Thyroid gland (tissue), 4 donors: ENCODE results near the gene PAX3. TPM values are rescaled to one million over a fixed set of nuclear protein-coding genes. Genes with fewer than 3 reads are reported as not detected.

Source experiments
- DNase-seq, 2 donors: peaks; one replicate each; pipeline ENCODE4 v3.0.0-alpha.2; 2019
- H3K27ac ChIP-seq, 3 donors: fragments of 200-600 bp; sonication (generic); 1 replicate in 2 of 3; 2 replicates in 1 of 3; pipeline ENCODE4 v1.5.1; 2016 to 2019; ENCODE audit warnings: mild to moderate bottlenecking in 1 of 3, moderate library complexity in 1 of 3
- H3K27me3 ChIP-seq: fragments of 200-600 bp; sonication (generic); one replicate; pipeline ENCODE4 v1.5.1; 2019
- H3K36me3 ChIP-seq, 2 donors: fragments of 200-600 bp; sonication (generic); one replicate each; pipeline ENCODE4 v1.5.1; 2016 to 2019
- H3K4me1 ChIP-seq, 2 donors: fragments of 200-600 bp; sonication (generic); one replicate each; pipeline ENCODE4 v1.5.1; 2017 to 2019
- H3K4me3 ChIP-seq, 3 donors: fragments of 200-600 bp; sonication (generic); replicated peaks in 1 of 3; 1 replicate in 2 of 3; 2 replicates in 1 of 3; pipeline ENCODE4 v1.5.1; 2016; ENCODE audit warnings: mild to moderate bottlenecking in 1 of 3
- H3K9me3 ChIP-seq: fragments of 200-600 bp; sonication (generic); one replicate; pipeline ENCODE4 v1.5.1; 2017
- CTCF ChIP-seq, 6 experiments: fragments of 200-600 bp in 3 of 6; fragments of 450-650 bp in 3 of 6; sonication (generic) in 3 of 6; IDR thresholded peaks; one replicate each; pipeline ENCODE4 v1.5.1; 2016 to 2019; ENCODE audit warnings: antibody characterized with exemption in 6 of 6, mild to moderate bottlenecking in 2 of 6, inconsistent platforms in 1 of 6, moderate library complexity in 1 of 6
- POLR2A ChIP-seq, 2 donors: fragments of 450-650 bp; IDR thresholded peaks; one replicate each; pipeline ENCODE4 v1.6.1; 2017; ENCODE audit warnings: antibody characterized with exemption in 2 of 2, mild to moderate bottlenecking in 2 of 2, moderate library complexity in 1 of 2
- WGBS, 2 donors: methylation state at CpG; one replicate each; pipeline ENCODE4 v1.1.5; 2017; 5-methylcytosine and 5-hydroxymethylcytosine counted together
- intact Hi-C: fragments of 100-400 bp; cut with DNase I; formaldehyde crosslinking; loops from one replicate; pipeline ENCODE4 v1.15.1; 2023
- total RNA-seq, 4 donors: library from RNA; depleted of rRNA; stranded (reverse); fragments of >200 nt; gene quantifications; one replicate each; pipeline ENCODE4 v1.2.3, GENCODE V29; 2016

PAX3 gene
- total RNA-seq, 4 donors from 2014 or later, result not detected

GRCh38 chr2:222296911-222297599, 1.7 kb downstream of the PAX3 start:
- TF ChIP-seq POLR2A (IDR thresholded peaks at IDR 0.05), result no peak
- DNase-seq, result no peak

GRCh38 chr2:222296311-222296741, 2.5 kb downstream of the PAX3 start:
- no peak overlapping the region for H3K4me3 ChIP-seq
- peaks cover 6 to 24% of the 10 kb centered on the region in 2 donors for H3K4me1 ChIP-seq
- no peaks in the 10 kb centered on the region for H3K36me3 ChIP-seq
- no peak for DNase-seq
- peaks cover 74% of the 10 kb centered on the region for H3K27me3 ChIP-seq
- WGBS, 2 donors, result 12 to 15% methylated on average over 6 of the region's 6 CpGs
- TF ChIP-seq CTCF (IDR thresholded peaks at IDR 0.05), result no peak
- no peak for TF ChIP-seq POLR2A (IDR thresholded peaks at IDR 0.05)
- no peak overlapping the region for H3K27ac ChIP-seq
- H3K9me3 ChIP-seq, result no peaks in the 10 kb centered on the region
- intact Hi-C loops, result no loop called here

More at GRCh38 chr2:222296911-222297599, 1.7 kb downstream of the PAX3 start:
- peaks cover 80% of the 10 kb centered on the region for H3K27me3 ChIP-seq
- no peaks in the 10 kb centered on the region for H3K9me3 ChIP-seq
- no peak overlapping the region for H3K4me3 ChIP-seq
- H3K27ac ChIP-seq, result no peak overlapping the region
- H3K4me1 ChIP-seq, result peaks cover 6 to 24% of the 10 kb centered on the region in 2 donors
- WGBS, 2 donors, result 12 to 13% methylated on average over 34 to 36 of the region's 36 CpGs
- no peaks in the 10 kb centered on the region for H3K36me3 ChIP-seq
- intact Hi-C loops, result no loop called here

GRCh38 chr2:222295368-222296062, 3.3 kb downstream of the PAX3 start:
- Histone ChIP-seq H3K9me3 (no peaks in the 10 kb centered on the region), H3K27me3 (peaks cover 72% of the 10 kb centered on the region), H3K36me3 (no peaks in the 10 kb centered on the region), H3K27ac (no peak overlapping the region), H3K4me1 (peaks cover 6 to 28% of the 10 kb centered on the region in 2 donors), H3K4me3 (no peak overlapping the region)
- intact Hi-C loops, result no loop called here
- no peak for DNase-seq
- 4 to 8% methylated on average over 31 to 33 of the region's 33 CpGs for WGBS, 2 donors
- TF ChIP-seq POLR2A (IDR thresholded peaks at IDR 0.05) (no peak), CTCF (IDR thresholded peaks at IDR 0.05) (no peak)

GRCh38 chr2:222294996-222295367, 3.8 kb downstream of the PAX3 start:
- WGBS, 2 donors, result 7 to 8% methylated on average over 27 of the region's 27 CpGs
- no peak for TF ChIP-seq CTCF (IDR thresholded peaks at IDR 0.05)
- TF ChIP-seq POLR2A (IDR thresholded peaks at IDR 0.05), result no peak
- H3K9me3 ChIP-seq, result no peaks in the 10 kb centered on the region
- intact Hi-C loops, result no loop called here
- peaks cover 6 to 28% of the 10 kb centered on the region in 2 donors for H3K4me1 ChIP-seq
- DNase-seq, result no peak
- H3K4me3 ChIP-seq, result no peak overlapping the region
- H3K27ac ChIP-seq, result no peak overlapping the region
- H3K36me3 ChIP-seq, result no peaks in the 10 kb centered on the region
- peaks cover 72% of the 10 kb centered on the region for H3K27me3 ChIP-seq

- peaks cover 5 to 28% of the 10 kb centered on the region in 2 donors for H3K4me1 ChIP-seq
- H3K36me3 ChIP-seq, result no peaks in the 10 kb centered on the region
- no peak overlapping the region for H3K4me3 ChIP-seq
- TF ChIP-seq CTCF (IDR thresholded peaks at IDR 0.05) (no peak), POLR2A (IDR thresholded peaks at IDR 0.05) (no peak)
- intact Hi-C loops, result no loop called here
- H3K9me3 ChIP-seq, result no peaks in the 10 kb centered on the region
- 9 to 13% methylated on average over 32 to 35 of the region's 36 CpGs for WGBS, 2 donors
- peaks cover 73% of the 10 kb centered on the region for H3K27me3 ChIP-seq
- no peak for DNase-seq
- no peak overlapping the region for H3K27ac ChIP-seq
Observed at GRCh38 chr2:222293660-222294630, 4.9 kb downstream of the PAX3 start.
